HG02610 (cell line): Measurements from ENCODE around the gene METTL9.
"Not testable (repeated sequence)": the region's sequence is repeated elsewhere in the genome, so short reads cannot be mapped to it uniquely, and the experiment has no call there.

ENCODE experiments used
- ATAC-seq: cut with Tn5 transposase; IDR thresholded peaks from one replicate; pipeline ENCODE4 v1.9.1; 2021; ENCODE audit warnings: mild to moderate bottlenecking, moderate library complexity; ENCODE audit not compliant: unreplicated experiment

The METTL9 gene

GRCh38 chr16:21656795-21657768 is 57.7 kb downstream of the METTL9 start:
- no peak for ATAC-seq

GRCh38 chr16:21659124-21659523 is 59.7 kb downstream of the METTL9 start:
- ATAC-seq = no peak

- no peak for ATAC-seq
Measured at GRCh38 chr16:21663889-21664647, 64.7 kb downstream of the METTL9 start, which contains the start of gene OTOA. OTOA (plus strand) TSS chr16:21663968; CDS start chr16:21678515, 14,547 bp downstream.

- ATAC-seq = no peak
Measured at GRCh38 chr16:21664801-21665492, 65.6 kb downstream of the METTL9 start.

- ATAC-seq = no peak
Measured at GRCh38 chr16:21666772-21667171, 67.4 kb downstream of the METTL9 start.

- ATAC-seq = no peak
Measured at GRCh38 chr16:21667575-21667974, 68.2 kb downstream of the METTL9 start.

- ATAC-seq = no peak
Measured at GRCh38 chr16:21673469-21673868, 74.1 kb downstream of the METTL9 start.

GRCh38 chr16:21674456-21674855 is 75.1 kb downstream of the METTL9 start:
- not testable (repeated sequence) for ATAC-seq

GRCh38 chr16:21680714-21681113 is 81.3 kb downstream of the METTL9 start:
- not testable (repeated sequence) for ATAC-seq

- no peak for ATAC-seq
Measured at GRCh38 chr16:21683184-21683583, 83.8 kb downstream of the METTL9 start.

- ATAC-seq = no peak
Measured at GRCh38 chr16:21684199-21684598, 84.8 kb downstream of the METTL9 start.

- no peak for ATAC-seq
Measured at GRCh38 chr16:21685034-21685455, 85.7 kb downstream of the METTL9 start.

GRCh38 chr16:21689107-21689506 is 89.7 kb downstream of the METTL9 start:
- ATAC-seq = no peak

- ATAC-seq = not testable (repeated sequence)
Measured at GRCh38 chr16:21690967-21691366, 91.6 kb downstream of the METTL9 start.

- ATAC-seq = no peak
Measured at GRCh38 chr16:21694609-21695008, 95.2 kb downstream of the METTL9 start.

GRCh38 chr16:21697032-21697431 is 97.7 kb downstream of the METTL9 start:
- no peak for ATAC-seq

GRCh38 chr16:21698169-21699032 is 99.0 kb downstream of the METTL9 start:
- ATAC-seq = no peak

GRCh38 chr16:21701271-21701670 is 101.9 kb downstream of the METTL9 start:
- ATAC-seq = no peak

GRCh38 chr16:21702276-21702675 is 102.9 kb downstream of the METTL9 start:
- no peak for ATAC-seq

- ATAC-seq = no peak
Measured at GRCh38 chr16:21703156-21703555, 103.8 kb downstream of the METTL9 start.
